ENCODE measurements around the gene PDXP. TPM values are rescaled to one million over a fixed set of nuclear protein-coding genes. Genes with fewer than 3 reads are reported as not detected.

PDXP gene
- total and polyA plus RNA-seq, 2 of the 4 experiments (the other 2 are of a cell fraction), result 5.4 to 24.1 TPM

DNA sequence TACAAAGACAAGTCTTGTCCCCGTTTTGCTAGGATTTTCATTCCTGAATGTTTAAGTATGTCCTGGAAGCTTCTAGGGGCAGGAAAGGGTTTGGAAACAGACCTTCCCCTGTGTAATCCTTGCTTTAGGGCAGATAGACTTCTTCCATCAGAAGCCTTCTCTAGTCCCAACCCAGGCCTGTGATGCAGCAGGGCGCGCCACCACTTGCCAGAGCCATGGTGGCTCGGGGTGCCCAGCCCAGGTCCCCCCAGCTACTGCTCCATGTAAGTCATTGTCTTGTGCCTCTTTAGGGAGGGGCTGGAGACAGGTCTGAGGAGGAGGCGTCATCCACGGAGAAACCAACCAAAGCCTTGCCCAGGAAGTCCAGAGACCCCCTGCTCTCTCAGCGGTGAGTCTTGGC lies 31.9 kb downstream of the PDXP start:
- no peak overlapping the region for H4K5ac ChIP-seq (ENCODE audit: low read depth, low read length)
- WGBS, 2 experiments (ENCODE audit: extremely low coverage in 2 of 2, insufficient read length in 1 of 2), result no CpG with 5 or more reads among the region's 7 CpGs
- H3K14ac ChIP-seq (replicated peaks; ENCODE audit: low read depth, low read length), result no peak overlapping the region
- ChIA-PET CTCF (no interaction called here), POLR2A (ENCODE audit: unreplicated experiment) (no interaction called here)
- in situ Hi-C loops (cut with MboI; ENCODE audit: low sequenced_read_pairs) (no loop called here), dilution Hi-C loops (cut with HindIII; ENCODE audit: low sequenced_read_pairs, unreplicated experiment) (no loop called here), intact Hi-C loops (cut with micrococcal nuclease) (no loop called here)
- no peak overlapping the region for H3K56ac ChIP-seq (ENCODE audit: extremely low read depth, insufficient read depth, low read length)
- H2AK5ac ChIP-seq (ENCODE audit: low read depth, low read length), result no peak overlapping the region
- H2BK5ac ChIP-seq (ENCODE audit: low read depth, low read length, poor library complexity, severe bottlenecking), result no peak overlapping the region
- H3K9me3 ChIP-seq (ENCODE audit: control insufficient read depth, insufficient read depth, low read length), result no peaks in the 10 kb centered on the region
- no peak overlapping the region for H3K4me2 ChIP-seq (ENCODE audit: low read depth, low read length)
- no peak overlapping the region for H3K4ac ChIP-seq (ENCODE audit: low read depth, low read length)
- peaks cover 2% of the 10 kb centered on the region; the same call in 1 of the 2 replicates for H3K4me1 ChIP-seq (ENCODE audit: control insufficient read depth, insufficient read depth, low read length)
- ATAC-seq (ENCODE audit: low read depth) (no peak), DNase-seq (no peak)
- H3K79me1 ChIP-seq (ENCODE audit: low read depth in 1 of 2, low read length in 2 of 2), result peaks cover 20 to 36% of the 10 kb centered on the region in 2 experiments
- H3K9ac ChIP-seq (ENCODE audit: low read depth, low read length), result no peak overlapping the region
- no peak overlapping the region for H3K23ac ChIP-seq (ENCODE audit: low read depth, low read length)
- H4K20me1 ChIP-seq (ENCODE audit: insufficient read depth, low read length), result no peaks in the 10 kb centered on the region
- no peak overlapping the region for H2BK120ac ChIP-seq (ENCODE audit: low read depth, low read length)
- no peak overlapping the region for H2AFZ ChIP-seq (replicated peaks; ENCODE audit: low read length, poor library complexity)
- no peak for TF ChIP-seq RAD21 (IDR thresholded peaks at IDR 0.05; ENCODE audit: low read length)
- no peak for TF ChIP-seq FOS (IDR thresholded peaks at IDR 0.05; ENCODE audit: low read depth, low read length)
- no peak for TF ChIP-seq SMC3 (IDR thresholded peaks at IDR 0.05; ENCODE audit: low read depth, low read length)
- no peak for TF ChIP-seq CTCF (conservative IDR thresholded peaks at IDR 0.05; ENCODE audit: low read depth, low read length)
- H3K18ac ChIP-seq (ENCODE audit: low read depth, low read length), result no peak overlapping the region
- no peak overlapping the region for H4K91ac ChIP-seq (ENCODE audit: insufficient read depth, low read depth, low read length)
- no peak overlapping the region for H2BK20ac ChIP-seq (ENCODE audit: low read depth, low read length)
- H3K27ac ChIP-seq (ENCODE audit: insufficient read depth, low read length), result no peak overlapping the region
- no peak overlapping the region for H4K8ac ChIP-seq (ENCODE audit: low read depth in 2 of 2, low read length in 2 of 2)
- no peaks in the 10 kb centered on the region for H3K27me3 ChIP-seq (ENCODE audit: control insufficient read depth, insufficient read depth, low read length)
- H2BK15ac ChIP-seq (ENCODE audit: low read depth, low read length), result no peak overlapping the region
- 0 out of 2 replicates have a peak, but pooled peaks cover 3% of the 10 kb centered on the region for H3K9me1 ChIP-seq (ENCODE audit: insufficient read depth, low read length)
- no TSS peak for BruUV-seq (replicated peaks)
- no peak overlapping the region for H3K4me3 ChIP-seq (ENCODE audit: insufficient read depth, low read depth, low read length)
- H2AK9ac ChIP-seq (replicated peaks; ENCODE audit: low read depth, low read length, poor library complexity), result no peak overlapping the region
- H3K36me3 ChIP-seq (ENCODE audit: control insufficient read depth, insufficient read depth, low read length), result peaks cover 33% of the 10 kb centered on the region
